Naive B cell (primary cell): ENCODE results near the gene ANO2. TPM values are rescaled to one million over a fixed set of nuclear protein-coding genes. Genes with fewer than 3 reads are reported as not detected.

ENCODE experiments used
- ATAC-seq, 2 donors: fragments of 150-1000 bp; cut with Tn5 transposase; 2 replicates each; pipeline ENCODE4 v1.10.0; 2021; ENCODE audit warnings: low read depth in 2 of 2, mild to moderate bottlenecking in 2 of 2, moderate library complexity in 2 of 2
- DNase-seq: peaks from one replicate; pipeline ENCODE4 v3.0.0; 2022
- H3K27ac Mint-ChIP-seq, 6 donors: one replicate each; pipeline ENCODE4 v1.8.0; 2020 to 2022; ENCODE audit warnings: mild to moderate bottlenecking in 6 of 6, mixed read lengths in 6 of 6, moderate library complexity in 5 of 6, inconsistent platforms in 2 of 6
- H3K27me3 Mint-ChIP-seq, 3 donors: one replicate each; pipeline ENCODE4 v1.8.0; 2021 to 2022; ENCODE audit warnings: mixed read lengths in 3 of 3, mild to moderate bottlenecking in 1 of 3
- H3K36me3 Mint-ChIP-seq, 2 donors: one replicate each; pipeline ENCODE4 v1.8.0; 2020 to 2022; ENCODE audit warnings: mixed read lengths in 2 of 2, inconsistent platforms in 1 of 2, mild to moderate bottlenecking in 1 of 2
- H3K4me1 Mint-ChIP-seq, 3 donors: one replicate each; pipeline ENCODE4 v1.8.0; 2020 to 2022; ENCODE audit warnings: mixed read lengths in 3 of 3, inconsistent platforms in 1 of 3, mild to moderate bottlenecking in 1 of 3, moderate library complexity in 1 of 3
- H3K4me3 Mint-ChIP-seq, 8 donors: one replicate each; pipeline ENCODE4 v1.8.0; 2020 to 2022; ENCODE audit warnings: mild to moderate bottlenecking in 8 of 8, mixed read lengths in 8 of 8, moderate library complexity in 8 of 8, inconsistent platforms in 2 of 8
- H3K9me3 Mint-ChIP-seq, 7 donors: one replicate each; pipeline ENCODE4 v1.8.0; 2020 to 2022; ENCODE audit warnings: mixed read lengths in 7 of 7, mild to moderate bottlenecking in 5 of 7, inconsistent platforms in 2 of 7, moderate library complexity in 1 of 7
- polyA plus RNA-seq, 6 donors: library from polyadenylated mRNA; unstranded; fragments of 300-500 nt; fragmentation: Illumina TruSeq; gene quantifications; one replicate each; pipeline ENCODE4 v1.2.3, GENCODE V29; 2021; ENCODE audit warnings: low read depth in 6 of 6

The ANO2 gene
- polyA plus RNA-seq, 6 donors from 2014 or later, result not detected

GRCh38 chr12:5626151-5626550 lies 318.9 kb downstream of the ANO2 start:
- H3K4me1 Mint-ChIP-seq, result no peaks in the 10 kb centered on the region
- ATAC-seq (no peak), DNase-seq (no peak)
- peak overlapping the region in 1 of 8 donors; percentile 59 for H3K4me3 Mint-ChIP-seq
- peaks cover 8 to 23% (median 21%) of the 10 kb centered on the region in 3 donors for H3K27me3 Mint-ChIP-seq
- peaks cover 0 to 2% (median 0%) of the 10 kb centered on the region in 7 donors for H3K9me3 Mint-ChIP-seq
- H3K36me3 Mint-ChIP-seq, result no peaks in the 10 kb centered on the region
- no peak overlapping the region for H3K27ac Mint-ChIP-seq

GRCh38 chr12:5624486-5625272 lies 320.4 kb downstream of the ANO2 start:
- Mint-ChIP-seq H3K27me3 (peaks cover 10 to 33% (median 29%) of the 10 kb centered on the region in 3 donors), H3K9me3 (peaks cover 0 to 2% (median 0%) of the 10 kb centered on the region in 7 donors), H3K27ac (peak overlapping the region in 1 of 6 donors; percentile 18), H3K4me1 (no peaks in the 10 kb centered on the region), H3K36me3 (no peaks in the 10 kb centered on the region), H3K4me3 (peak overlapping the region in 1 of 8 donors; percentile 3)
- ATAC-seq, result no peak
- no peak for DNase-seq

- H3K27me3 Mint-ChIP-seq, result peaks cover 10 to 31% (median 29%) of the 10 kb centered on the region in 3 donors
- no peaks in the 10 kb centered on the region for H3K36me3 Mint-ChIP-seq
- ATAC-seq (no peak), DNase-seq (no peak)
- H3K27ac Mint-ChIP-seq, result no peak overlapping the region
- H3K9me3 Mint-ChIP-seq, result peaks cover 0 to 2% (median 0%) of the 10 kb centered on the region in 7 donors
- no peak overlapping the region for H3K4me3 Mint-ChIP-seq
- no peaks in the 10 kb centered on the region for H3K4me1 Mint-ChIP-seq
Observed at GRCh38 chr12:5623411-5623810, 321.6 kb downstream of the ANO2 start.

- peaks cover 10 to 29% (median 27%) of the 10 kb centered on the region in 3 donors for H3K27me3 Mint-ChIP-seq
- H3K27ac Mint-ChIP-seq, result no peak overlapping the region
- no peaks in the 10 kb centered on the region for H3K36me3 Mint-ChIP-seq
- H3K4me1 Mint-ChIP-seq, result no peaks in the 10 kb centered on the region
- DNase-seq (no peak), ATAC-seq (no peak)
- no peak overlapping the region for H3K4me3 Mint-ChIP-seq
- peaks cover 0 to 2% (median 0%) of the 10 kb centered on the region in 7 donors for H3K9me3 Mint-ChIP-seq
Observed at GRCh38 chr12:5622280-5622679, 322.8 kb downstream of the ANO2 start.

- no peak for ATAC-seq
- Mint-ChIP-seq H3K9me3 (peaks cover 0 to 2% (median 0%) of the 10 kb centered on the region in 7 donors), H3K4me3 (no peak overlapping the region), H3K4me1 (no peaks in the 10 kb centered on the region), H3K36me3 (no peaks in the 10 kb centered on the region), H3K27me3 (peaks cover 10 to 28% (median 27%) of the 10 kb centered on the region in 3 donors), H3K27ac (no peak overlapping the region)
- DNase-seq, result no peak
Observed at GRCh38 chr12:5621329-5621728, 323.7 kb downstream of the ANO2 start.

- peak overlapping the region in 1 of 8 donors; percentile 23 for H3K4me3 Mint-ChIP-seq
- no peaks in the 10 kb centered on the region for H3K36me3 Mint-ChIP-seq
Observed at GRCh38 chr12:5620896-5621295, 324.2 kb downstream of the ANO2 start.

GRCh38 chr12:5619628-5620027 lies 325.4 kb downstream of the ANO2 start:
- peaks cover 0 to 2% (median 0%) of the 10 kb centered on the region in 7 donors for H3K9me3 Mint-ChIP-seq
- H3K4me1 Mint-ChIP-seq, result no peaks in the 10 kb centered on the region
- DNase-seq, result no peak
- ATAC-seq, result no peak
- no peaks in the 10 kb centered on the region for H3K36me3 Mint-ChIP-seq
- no peak overlapping the region for H3K27ac Mint-ChIP-seq
- no peak overlapping the region for H3K4me3 Mint-ChIP-seq
- peaks cover 10 to 19% (median 17%) of the 10 kb centered on the region in 3 donors for H3K27me3 Mint-ChIP-seq

More at GRCh38 chr12:5620896-5621295, 324.2 kb downstream of the ANO2 start:
- Mint-ChIP-seq H3K27ac (no peak overlapping the region), H3K4me1 (no peaks in the 10 kb centered on the region), H3K9me3 (peaks cover 0 to 2% (median 0%) of the 10 kb centered on the region in 7 donors), H3K27me3 (peaks cover 10 to 27% (median 24%) of the 10 kb centered on the region in 3 donors)
- no peak for ATAC-seq
- DNase-seq, result no peak

GRCh38 chr12:5616854-5617253 lies 328.2 kb downstream of the ANO2 start:
- Mint-ChIP-seq H3K27me3 (peaks cover 6 to 20% (median 16%) of the 10 kb centered on the region in 3 donors), H3K4me3 (no peak overlapping the region), H3K9me3 (no peaks in the 10 kb centered on the region), H3K4me1 (no peaks in the 10 kb centered on the region), H3K36me3 (no peaks in the 10 kb centered on the region), H3K27ac (no peak overlapping the region)
- ATAC-seq, result no peak
- no peak for DNase-seq

- Mint-ChIP-seq H3K4me1 (no peaks in the 10 kb centered on the region), H3K27ac (no peak overlapping the region), H3K36me3 (no peaks in the 10 kb centered on the region), H3K27me3 (peaks cover 3 to 18% (median 12%) of the 10 kb centered on the region in 3 donors), H3K4me3 (no peak overlapping the region), H3K9me3 (no peaks in the 10 kb centered on the region)
- ATAC-seq (no peak), DNase-seq (no peak)
Observed at GRCh38 chr12:5615760-5616159, 329.3 kb downstream of the ANO2 start.

GRCh38 chr12:5614256-5614655 lies 330.8 kb downstream of the ANO2 start:
- Mint-ChIP-seq H3K4me1 (no peaks in the 10 kb centered on the region), H3K9me3 (no peaks in the 10 kb centered on the region), H3K27ac (no peak overlapping the region), H3K36me3 (no peaks in the 10 kb centered on the region), H3K27me3 (peaks cover 0 to 10% (median 9%) of the 10 kb centered on the region in 3 donors), H3K4me3 (no peak overlapping the region)
- no peak for DNase-seq
- no peak for ATAC-seq

GRCh38 chr12:5612556-5613410 lies 332.3 kb downstream of the ANO2 start:
- DNase-seq (no peak), ATAC-seq (no peak)
- Mint-ChIP-seq H3K4me1 (no peaks in the 10 kb centered on the region), H3K9me3 (no peaks in the 10 kb centered on the region), H3K27me3 (peaks cover 0 to 10% (median 9%) of the 10 kb centered on the region in 3 donors), H3K4me3 (no peak overlapping the region), H3K27ac (no peak overlapping the region), H3K36me3 (no peaks in the 10 kb centered on the region)

GRCh38 chr12:5611162-5611561 lies 333.9 kb downstream of the ANO2 start:
- H3K27ac Mint-ChIP-seq, result no peak overlapping the region
- no peak overlapping the region for H3K4me3 Mint-ChIP-seq
- no peaks in the 10 kb centered on the region for H3K36me3 Mint-ChIP-seq
- H3K4me1 Mint-ChIP-seq, result no peaks in the 10 kb centered on the region
- peaks cover 0 to 10% (median 9%) of the 10 kb centered on the region in 3 donors for H3K27me3 Mint-ChIP-seq
- ATAC-seq, result no peak
- no peak for DNase-seq
- no peaks in the 10 kb centered on the region for H3K9me3 Mint-ChIP-seq

- Mint-ChIP-seq H3K27ac (no peak overlapping the region), H3K36me3 (no peaks in the 10 kb centered on the region), H3K4me1 (no peaks in the 10 kb centered on the region), H3K27me3 (peaks cover 12 to 22% (median 15%) of the 10 kb centered on the region in 3 donors), H3K4me3 (no peak overlapping the region), H3K9me3 (peaks cover 0 to 11% (median 2%) of the 10 kb centered on the region in 7 donors)
- ATAC-seq (no peak), DNase-seq (no peak)
Observed at GRCh38 chr12:5599378-5599777, 345.7 kb downstream of the ANO2 start.
